HG03196 (cell line): ENCODE results near the gene ADGRB2.

Experiments used
- ATAC-seq: cut with Tn5 transposase; IDR thresholded peaks from one replicate; pipeline ENCODE4 v1.9.1; 2021; ENCODE audit not compliant: unreplicated experiment

Gene ADGRB2

DNA sequence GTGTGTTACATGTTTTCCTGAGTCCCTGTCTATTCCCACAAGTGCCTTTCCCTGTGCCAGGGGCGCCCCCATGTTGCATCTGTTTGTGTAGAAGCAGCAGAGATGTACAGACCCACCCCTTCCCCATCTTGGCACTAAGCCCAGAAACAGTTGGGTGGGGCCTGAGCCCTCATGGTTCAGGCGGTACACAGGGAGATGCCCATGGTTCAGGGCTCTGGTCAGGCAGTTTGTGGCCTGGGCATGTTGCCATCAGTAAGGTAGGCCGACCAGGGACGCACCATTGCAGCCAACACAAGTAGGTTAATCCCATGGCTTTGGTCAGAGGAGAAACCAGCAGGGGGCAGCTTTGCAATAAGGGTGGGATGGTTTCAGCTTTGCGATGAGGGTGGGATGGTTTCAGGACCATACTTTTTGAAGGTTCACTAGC lies 914 bp upstream of the ADGRB2 start:
- ATAC-seq = no peak

- no peak for ATAC-seq
These were observed 349 bp downstream of the ADGRB2 start for GRCh38 chr1:31763671-31764311.

- no peak for ATAC-seq
These were observed 1.1 kb downstream of the ADGRB2 start for GRCh38 chr1:31762726-31763670.

GRCh38 chr1:31762323-31762722 lies 1.8 kb downstream of the ADGRB2 start:
- no peak for ATAC-seq

- ATAC-seq = no peak
These were observed 2.3 kb downstream of the ADGRB2 start for GRCh38 chr1:31761883-31762282.

- no peak for ATAC-seq
These were observed 3.4 kb downstream of the ADGRB2 start for GRCh38 chr1:31760471-31761470.

DNA sequence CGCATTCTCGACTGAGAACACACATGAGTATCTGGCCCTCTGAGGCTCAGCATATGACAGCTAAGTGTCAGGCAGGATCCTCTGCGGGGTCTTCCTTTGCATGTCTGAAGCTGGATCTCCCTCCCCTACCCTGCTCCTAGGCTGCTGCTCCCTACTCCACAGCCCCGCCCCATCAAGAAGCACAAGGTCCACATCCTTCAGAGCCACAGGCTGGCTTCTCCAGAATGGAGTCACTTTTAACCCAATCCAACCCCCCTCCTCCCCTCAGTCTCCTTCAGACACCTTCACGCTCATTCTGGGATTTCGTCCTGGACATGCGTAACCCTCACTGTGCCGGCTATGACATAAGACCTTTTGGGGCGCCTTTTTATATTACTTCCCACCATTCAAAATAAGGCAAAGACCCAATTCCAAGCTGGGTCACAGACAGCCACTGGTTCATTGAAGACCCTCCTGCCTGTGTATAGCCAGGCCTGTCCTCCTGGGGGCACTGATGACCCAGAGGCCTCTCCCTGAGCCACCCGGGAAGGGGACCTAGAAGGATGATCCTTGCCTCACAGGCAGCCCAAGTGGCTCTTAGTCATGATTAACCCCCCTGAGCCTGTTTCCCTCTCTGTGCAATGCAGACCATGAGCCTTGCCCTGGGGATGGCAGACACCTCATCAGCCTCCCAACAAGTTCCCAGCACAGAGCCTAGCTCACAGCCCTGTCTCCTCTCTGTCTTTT lies 4.7 kb downstream of the ADGRB2 start:
- ATAC-seq = no peak

GRCh38 chr1:31758823-31759222 lies 5.3 kb downstream of the ADGRB2 start:
- no peak for ATAC-seq

- ATAC-seq = no peak
These were observed 6.2 kb downstream of the ADGRB2 start for GRCh38 chr1:31757989-31758388.

DNA sequence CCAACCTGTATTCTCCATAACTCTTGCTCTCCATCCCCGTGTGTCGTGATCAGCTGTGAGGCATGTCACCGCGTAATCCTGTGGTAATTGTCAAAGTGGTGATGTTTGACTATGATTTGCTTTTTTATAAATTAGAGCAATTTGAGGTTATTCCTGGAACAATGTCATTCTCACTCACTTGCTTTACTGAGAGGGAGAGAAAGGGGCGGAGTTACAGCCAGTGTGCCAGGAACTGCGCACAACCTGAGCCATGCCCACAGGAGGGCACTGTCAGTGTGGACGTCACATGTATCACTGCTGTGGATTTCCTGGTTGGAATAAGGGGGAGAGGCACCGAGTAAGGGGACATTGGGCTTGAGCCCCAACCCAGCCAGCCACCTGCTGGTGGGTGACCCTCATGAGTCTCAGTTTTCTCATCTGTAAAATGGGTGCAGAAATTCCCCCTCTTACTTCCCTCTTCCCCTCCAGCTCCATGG lies 6.9 kb downstream of the ADGRB2 start:
- ATAC-seq = no peak

DNA sequence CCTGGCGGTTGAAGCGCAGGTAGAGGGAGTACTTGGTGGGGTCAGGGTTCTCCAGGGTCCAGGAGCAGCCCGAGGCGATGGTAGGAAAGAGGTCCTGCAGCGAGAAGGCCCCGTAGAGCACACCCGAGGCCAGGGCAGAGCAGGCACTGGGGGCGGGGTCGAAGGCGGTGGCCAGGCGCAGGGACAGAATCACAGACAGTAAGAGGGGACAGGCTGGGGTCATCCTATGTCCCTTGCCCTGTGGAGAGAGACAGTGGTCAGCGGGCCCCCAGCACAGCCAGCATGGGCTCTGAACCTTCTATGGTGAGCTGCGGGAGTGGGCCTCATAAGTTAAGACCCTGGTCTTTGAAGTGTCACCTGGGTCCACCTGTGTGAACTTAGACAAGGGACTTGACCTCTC lies 7.6 kb downstream of the ADGRB2 start:
- no peak for ATAC-seq

GRCh38 chr1:31755850-31756492 lies 8.2 kb downstream of the ADGRB2 start:
- no peak for ATAC-seq

GRCh38 chr1:31755197-31755611 lies 8.9 kb downstream of the ADGRB2 start:
- no peak for ATAC-seq

- no peak for ATAC-seq
These were observed 9.7 kb downstream of the ADGRB2 start for GRCh38 chr1:31754397-31754796.

GRCh38 chr1:31753707-31754349 lies 10.3 kb downstream of the ADGRB2 start:
- no peak for ATAC-seq

- ATAC-seq = no peak
These were observed 11.1 kb downstream of the ADGRB2 start for GRCh38 chr1:31752952-31753475.

- no peak for ATAC-seq
These were observed 11.9 kb downstream of the ADGRB2 start for GRCh38 chr1:31752258-31752657.

GRCh38 chr1:31751822-31752241 lies 12.3 kb downstream of the ADGRB2 start:
- no peak for ATAC-seq
